ENCODE measurements around the gene DSC3. TPM values are rescaled to one million over a fixed set of nuclear protein-coding genes. Genes with fewer than 3 reads are reported as not detected.

The DSC3 gene
- total RNA-seq, 1 donor from 2014 or later: 0.87 TPM

DNA sequence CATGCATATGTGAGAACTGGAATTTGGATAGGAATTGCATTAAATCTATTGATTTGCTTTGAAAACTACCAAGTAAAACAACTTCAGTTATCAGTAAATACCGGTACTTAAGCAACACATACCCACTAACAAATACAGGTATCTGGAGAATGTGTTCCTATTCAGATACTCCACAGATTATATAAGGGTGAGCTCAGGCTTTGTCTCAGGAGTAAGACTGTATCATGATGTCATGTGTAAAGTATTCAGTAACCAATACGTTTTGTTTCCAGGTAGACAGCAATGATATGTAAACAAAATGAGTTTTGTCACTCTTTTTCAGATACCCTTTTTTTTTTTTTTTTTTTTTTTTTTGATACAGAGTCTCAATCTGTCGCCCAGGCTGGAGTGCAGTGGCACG, 74.8 kb downstream of the DSC3 start:
- TF ChIP-seq, protein P1, sequence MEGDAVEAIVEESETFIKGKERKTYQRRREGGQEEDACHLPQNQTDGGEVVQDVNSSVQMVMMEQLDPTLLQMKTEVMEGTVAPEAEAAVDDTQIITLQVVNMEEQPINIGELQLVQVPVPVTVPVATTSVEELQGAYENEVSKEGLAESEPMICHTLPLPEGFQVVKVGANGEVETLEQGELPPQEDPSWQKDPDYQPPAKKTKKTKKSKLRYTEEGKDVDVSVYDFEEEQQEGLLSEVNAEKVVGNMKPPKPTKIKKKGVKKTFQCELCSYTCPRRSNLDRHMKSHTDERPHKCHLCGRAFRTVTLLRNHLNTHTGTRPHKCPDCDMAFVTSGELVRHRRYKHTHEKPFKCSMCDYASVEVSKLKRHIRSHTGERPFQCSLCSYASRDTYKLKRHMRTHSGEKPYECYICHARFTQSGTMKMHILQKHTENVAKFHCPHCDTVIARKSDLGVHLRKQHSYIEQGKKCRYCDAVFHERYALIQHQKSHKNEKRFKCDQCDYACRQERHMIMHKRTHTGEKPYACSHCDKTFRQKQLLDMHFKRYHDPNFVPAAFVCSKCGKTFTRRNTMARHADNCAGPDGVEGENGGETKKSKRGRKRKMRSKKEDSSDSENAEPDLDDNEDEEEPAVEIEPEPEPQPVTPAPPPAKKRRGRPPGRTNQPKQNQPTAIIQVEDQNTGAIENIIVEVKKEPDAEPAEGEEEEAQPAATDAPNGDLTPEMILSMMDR (IDR thresholded peaks at IDR 0.05; ENCODE audit: unreplicated experiment): no peak
- Mint-ChIP-seq H3K4me1 (ENCODE audit: unreplicated experiment) (no peaks in the 10 kb centered on the region), H3K27ac (ENCODE audit: unreplicated experiment) (no peak overlapping the region), H3K9me3 (ENCODE audit: unreplicated experiment) (no peaks in the 10 kb centered on the region), H3K27me3 (ENCODE audit: unreplicated experiment) (no peaks in the 10 kb centered on the region), H3K36me3 (ENCODE audit: low read depth, unreplicated experiment) (no peaks in the 10 kb centered on the region), H3K4me3 (ENCODE audit: unreplicated experiment) (no peak overlapping the region)
- no peak for DNase-seq (ENCODE audit: low spot score)

DNA sequence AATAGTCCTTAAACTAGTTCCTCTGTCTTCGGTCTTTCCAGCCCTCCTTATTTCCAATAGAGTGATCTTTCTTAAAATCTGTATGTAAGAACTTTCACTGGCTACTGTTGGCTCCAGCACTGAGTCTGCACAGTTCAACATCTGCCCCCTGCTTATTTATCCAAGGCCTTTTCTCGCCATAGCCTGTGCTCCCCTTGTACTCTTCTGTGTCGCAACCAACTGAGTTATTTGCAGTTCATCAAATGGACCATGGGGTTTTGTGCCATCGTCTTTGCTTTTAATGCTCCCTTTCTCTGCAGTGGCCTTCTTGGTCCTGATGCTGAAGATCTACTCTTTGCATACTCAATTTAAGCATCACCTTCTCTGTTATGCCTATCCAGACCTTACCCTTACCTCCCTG, 77.3 kb downstream of the DSC3 start:
- no peak overlapping the region for H3K4me3 Mint-ChIP-seq (ENCODE audit: unreplicated experiment)
- H3K36me3 Mint-ChIP-seq (ENCODE audit: low read depth, unreplicated experiment): no peaks in the 10 kb centered on the region
- no peak for DNase-seq (ENCODE audit: low spot score)
- no peak overlapping the region for H3K27ac Mint-ChIP-seq (ENCODE audit: unreplicated experiment)
- no peaks in the 10 kb centered on the region for H3K9me3 Mint-ChIP-seq (ENCODE audit: unreplicated experiment)
- TF ChIP-seq, protein P1 (IDR thresholded peaks at IDR 0.05; ENCODE audit: unreplicated experiment): no peak
- no peaks in the 10 kb centered on the region for H3K27me3 Mint-ChIP-seq (ENCODE audit: unreplicated experiment)
- H3K4me1 Mint-ChIP-seq (ENCODE audit: unreplicated experiment): peaks cover 6% of the 10 kb centered on the region

DNA sequence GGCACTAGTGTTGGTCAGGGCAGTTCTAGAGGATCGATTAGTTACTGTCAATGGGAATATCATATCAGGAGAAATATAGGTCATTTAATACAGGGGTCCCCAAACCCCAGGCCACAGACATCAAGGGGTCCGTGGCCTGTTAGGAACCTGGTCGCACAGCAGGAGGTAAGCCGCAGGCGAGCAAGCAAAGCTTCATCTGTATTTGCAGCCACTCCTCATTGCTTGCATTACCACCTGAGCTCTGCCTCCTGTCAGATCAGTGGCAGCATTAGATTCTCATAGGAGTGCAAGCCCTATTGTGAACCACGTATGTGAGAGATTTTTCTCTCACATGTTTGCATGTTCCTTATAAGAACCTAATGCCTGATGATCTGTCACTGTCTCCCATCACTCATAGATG, 81.9 kb downstream of the DSC3 start:
- Mint-ChIP-seq H3K36me3 (ENCODE audit: low read depth, unreplicated experiment) (no peaks in the 10 kb centered on the region), H3K4me3 (ENCODE audit: unreplicated experiment) (no peak overlapping the region), H3K27me3 (ENCODE audit: unreplicated experiment) (no peaks in the 10 kb centered on the region), H3K27ac (ENCODE audit: unreplicated experiment) (no peak overlapping the region), H3K4me1 (ENCODE audit: unreplicated experiment) (peaks cover 6% of the 10 kb centered on the region), H3K9me3 (ENCODE audit: unreplicated experiment) (no peaks in the 10 kb centered on the region)
- TF ChIP-seq, protein P1 (IDR thresholded peaks at IDR 0.05; ENCODE audit: unreplicated experiment): no peak
- DNase-seq (ENCODE audit: low spot score): no peak

DNA sequence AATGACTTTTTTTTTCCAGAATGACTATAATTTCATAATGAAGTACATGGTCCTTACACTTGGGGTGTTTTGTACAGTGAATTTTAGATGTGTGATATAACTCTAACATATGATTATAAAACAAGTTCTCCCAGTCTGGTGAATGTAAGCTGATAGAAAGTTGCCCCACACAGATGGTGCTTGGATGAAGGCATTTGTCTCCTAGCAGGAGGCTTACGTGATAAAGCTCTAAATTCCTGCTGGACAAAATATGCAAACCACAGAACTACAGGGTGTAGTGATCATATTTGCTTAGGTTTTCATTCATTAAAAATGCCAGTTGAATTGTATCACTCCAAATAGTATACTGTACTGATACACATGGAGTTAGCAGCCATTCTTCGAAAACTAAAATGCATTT, 85.5 kb downstream of the DSC3 start:
- Mint-ChIP-seq H3K27me3 (ENCODE audit: unreplicated experiment) (no peaks in the 10 kb centered on the region), H3K4me1 (ENCODE audit: unreplicated experiment) (peaks cover 4% of the 10 kb centered on the region), H3K9me3 (ENCODE audit: unreplicated experiment) (no peaks in the 10 kb centered on the region), H3K4me3 (ENCODE audit: unreplicated experiment) (no peak overlapping the region), H3K36me3 (ENCODE audit: low read depth, unreplicated experiment) (no peaks in the 10 kb centered on the region), H3K27ac (ENCODE audit: unreplicated experiment) (no peak overlapping the region)
- TF ChIP-seq, protein P1 (IDR thresholded peaks at IDR 0.05; ENCODE audit: unreplicated experiment): no peak
- no peak for DNase-seq (ENCODE audit: low spot score)

DNA sequence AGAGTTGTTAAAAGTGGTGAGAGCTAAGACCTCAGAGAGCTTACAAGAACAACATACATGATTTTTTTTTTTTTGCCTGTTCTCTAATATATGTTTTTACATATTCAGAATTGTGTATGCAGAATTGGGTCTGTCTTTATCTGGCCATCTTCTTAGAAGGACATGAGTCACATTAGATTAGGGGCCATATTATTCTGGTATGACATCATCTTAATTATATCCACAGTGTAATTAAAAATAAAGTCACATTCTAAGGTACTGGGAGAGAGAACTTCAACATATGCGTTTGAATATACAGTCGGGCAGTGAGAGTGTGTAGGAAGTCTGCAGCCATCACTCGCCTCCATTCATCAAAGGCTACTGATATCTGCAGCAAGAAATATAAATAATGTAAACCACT, 88.3 kb downstream of the DSC3 start:
- Mint-ChIP-seq H3K9me3 (ENCODE audit: unreplicated experiment) (no peaks in the 10 kb centered on the region), H3K27ac (ENCODE audit: unreplicated experiment) (no peak overlapping the region), H3K36me3 (ENCODE audit: low read depth, unreplicated experiment) (no peaks in the 10 kb centered on the region), H3K27me3 (ENCODE audit: unreplicated experiment) (no peaks in the 10 kb centered on the region), H3K4me3 (ENCODE audit: unreplicated experiment) (no peak overlapping the region), H3K4me1 (ENCODE audit: unreplicated experiment) (no peaks in the 10 kb centered on the region)
- TF ChIP-seq, protein P1 (IDR thresholded peaks at IDR 0.05; ENCODE audit: unreplicated experiment): no peak
- DNase-seq (ENCODE audit: low spot score): no peak
